Activated CD8-positive, alpha-beta memory T cell treated with anti-CD3 and anti-CD28 coated beads, Interleukin-2, amount 50 U/mL, for 1 hour (primary cell): ENCODE measurements around the gene AMFR.
"Not testable (repeated sequence)": the region's sequence is repeated elsewhere in the genome, so short reads cannot be mapped to it uniquely, and the experiment has no call there.

Experiments used
- DNase-seq: peaks from one replicate; pipeline ENCODE4 v3.0.0-alpha.2; 2020; ENCODE audit errors: extremely low read depth

The AMFR gene

DNA sequence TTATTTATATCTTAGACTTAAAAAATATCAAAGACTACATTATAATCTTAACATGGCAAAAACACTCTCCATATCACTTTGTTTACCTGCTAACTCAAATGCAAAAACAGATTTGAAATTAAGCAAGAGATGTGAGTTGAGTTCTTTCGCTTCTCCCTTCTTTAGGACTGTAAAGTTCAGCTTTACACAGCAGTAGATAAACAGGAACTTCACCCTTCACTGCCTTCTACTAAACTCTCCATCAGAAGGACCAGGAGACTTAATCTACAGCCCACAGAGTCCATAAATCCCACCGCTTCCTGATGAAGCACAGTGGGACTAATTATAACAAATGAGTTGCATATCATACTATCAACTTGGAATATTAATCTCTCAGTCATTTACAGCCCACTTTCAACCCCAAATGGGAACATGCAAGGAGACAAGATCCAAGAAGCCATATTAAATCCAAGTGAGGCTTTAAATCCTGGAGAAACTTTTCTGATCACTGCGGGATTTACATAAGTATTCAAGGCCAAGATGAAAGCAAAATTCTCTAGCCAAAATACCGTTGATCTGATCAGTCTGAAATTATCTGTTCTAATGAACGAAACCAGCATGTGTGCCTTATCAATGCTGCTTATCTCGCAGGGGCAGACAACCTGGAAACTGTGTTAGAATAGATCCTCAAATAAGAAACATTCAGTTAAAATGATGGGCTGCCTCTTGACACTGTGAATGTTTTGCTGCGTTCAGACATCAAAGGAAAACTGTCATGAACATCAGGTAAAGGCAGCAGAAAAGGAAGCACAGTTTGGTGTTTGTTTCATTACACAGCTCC lies 1.6 kb downstream of the AMFR start:
- no peak for DNase-seq

DNA sequence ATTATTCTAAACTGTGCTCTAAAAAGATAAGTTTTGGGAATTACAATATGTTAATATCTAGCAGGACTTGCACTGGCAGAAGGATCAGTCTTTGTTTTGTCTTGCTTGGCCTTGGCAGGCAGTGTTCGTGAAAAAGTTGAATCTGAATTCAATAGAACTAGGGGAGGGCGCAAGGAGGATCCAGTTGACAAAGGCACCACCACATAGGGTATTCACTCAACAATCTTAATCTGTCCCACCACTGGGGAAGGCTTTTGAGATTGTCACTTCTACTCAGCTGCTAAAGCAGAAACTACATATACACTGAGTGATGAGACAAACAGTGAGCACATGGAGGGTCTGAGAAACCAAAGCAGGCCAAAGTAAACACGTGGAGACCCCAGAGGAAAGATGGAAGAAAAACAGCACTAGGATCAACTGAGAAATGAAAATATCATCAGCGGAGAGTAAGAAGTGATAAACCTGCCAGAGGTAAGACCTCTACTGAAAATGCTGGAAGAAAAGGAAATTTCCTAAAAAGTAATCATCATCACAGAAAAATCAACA lies 2.4 kb downstream of the AMFR start:
- DNase-seq: no peak

DNA sequence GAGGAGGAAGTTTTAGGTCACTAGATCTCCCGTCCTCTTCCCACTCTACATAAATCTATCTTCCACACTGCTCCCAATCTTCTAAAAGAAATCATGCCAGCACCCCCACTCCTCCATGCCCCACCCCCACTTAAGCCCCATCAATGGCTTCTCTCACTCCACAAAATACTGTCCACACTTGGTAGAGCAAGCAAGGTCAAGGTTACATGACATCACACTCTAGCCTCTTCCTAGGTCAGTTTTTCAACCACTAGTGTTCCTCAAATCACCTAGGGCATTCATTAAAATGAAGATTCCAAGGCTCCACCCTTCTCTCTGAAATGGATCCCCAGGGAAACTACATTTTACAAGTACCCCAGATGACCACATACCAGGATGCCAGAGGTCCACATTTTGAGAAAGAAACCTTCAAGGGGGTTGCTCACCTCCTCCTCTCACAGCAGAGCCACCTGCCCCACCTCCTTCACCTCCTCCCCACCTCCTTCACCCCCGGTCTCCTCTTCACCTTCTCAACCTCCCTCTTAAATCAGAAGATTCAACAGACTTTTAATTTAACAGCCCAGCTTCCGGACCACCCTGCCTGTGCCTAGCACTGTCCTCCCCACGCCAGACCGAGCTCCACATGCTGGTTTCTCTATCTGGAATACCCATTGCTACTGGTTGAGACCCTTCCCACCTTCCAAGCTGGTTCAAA lies 3.2 kb downstream of the AMFR start:
- no peak for DNase-seq

DNA sequence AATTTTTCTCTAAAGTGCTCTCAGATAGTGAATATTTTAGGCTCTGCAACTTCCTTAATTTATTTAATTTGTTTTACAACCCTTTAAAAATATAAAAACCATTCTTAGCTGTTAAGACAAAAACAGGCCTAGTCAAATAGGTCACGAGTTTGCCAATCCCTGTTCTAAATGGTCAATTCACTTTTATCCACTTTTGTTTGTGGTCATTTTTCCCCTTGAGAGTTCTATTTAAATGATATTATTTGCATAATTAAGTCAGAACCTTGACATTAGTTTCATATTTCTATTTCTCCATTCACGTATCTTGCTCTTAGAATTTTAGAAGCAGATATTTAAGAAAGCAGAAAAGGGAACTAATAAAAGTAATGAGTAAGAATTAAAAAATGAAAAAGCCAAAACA lies 4.0 kb downstream of the AMFR start:
- no peak for DNase-seq

DNA sequence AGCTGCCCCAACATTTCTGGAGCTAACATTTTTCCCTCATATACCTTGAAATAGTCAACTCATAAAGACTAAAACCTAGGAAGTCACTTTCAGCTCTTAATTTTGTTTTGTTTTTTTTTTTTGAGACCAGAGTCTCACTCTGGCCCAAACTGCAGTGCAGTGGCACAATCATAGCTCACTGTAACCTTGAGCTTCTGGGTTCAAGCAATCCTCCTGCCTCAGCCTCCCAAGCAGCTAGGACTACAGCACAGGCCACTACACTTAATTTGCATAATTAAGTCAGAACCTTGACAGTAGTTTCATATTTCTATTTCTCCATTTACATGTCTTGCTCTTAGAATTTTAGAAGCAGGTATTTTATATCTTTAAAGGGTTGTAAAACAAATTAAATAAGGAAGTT lies 4.7 kb downstream of the AMFR start:
- no peak for DNase-seq

DNA sequence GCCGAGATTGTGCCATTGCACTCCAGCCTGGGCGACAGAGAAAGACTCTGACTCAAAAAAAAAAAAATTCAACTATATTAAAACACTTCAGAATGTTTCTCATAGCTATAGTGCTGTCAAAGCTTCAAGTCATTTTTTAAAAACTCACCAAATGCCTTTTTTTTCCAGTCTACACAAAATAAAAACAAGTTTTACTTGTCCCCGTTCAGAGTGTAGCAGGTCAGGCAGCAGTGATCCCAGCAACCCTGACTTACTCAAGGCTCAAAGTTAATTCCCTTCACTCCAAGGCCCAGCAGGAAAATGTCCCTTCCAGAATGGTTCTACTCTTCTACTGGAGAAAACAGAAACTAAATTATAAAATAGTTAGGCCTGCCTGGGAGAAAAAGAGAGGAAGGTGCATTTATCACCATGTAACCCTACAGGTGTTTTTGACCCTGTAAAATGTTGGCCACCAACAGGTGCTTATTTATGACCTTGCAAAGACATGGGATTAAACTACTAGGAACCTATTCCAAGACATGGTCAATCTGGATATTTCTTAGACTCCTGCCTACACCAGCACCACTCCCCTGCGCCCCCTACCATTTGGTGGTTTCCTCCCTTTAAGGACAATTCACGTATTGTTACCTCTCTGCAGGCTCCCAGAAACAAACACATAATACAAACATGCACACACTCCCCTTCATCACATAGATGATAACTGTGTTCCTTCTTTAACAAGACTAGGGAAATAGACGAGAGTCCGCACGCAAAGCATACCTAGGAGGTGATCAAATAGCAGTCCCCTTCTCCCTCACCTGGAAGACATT lies 5.4 kb downstream of the AMFR start:
- no peak for DNase-seq

DNA sequence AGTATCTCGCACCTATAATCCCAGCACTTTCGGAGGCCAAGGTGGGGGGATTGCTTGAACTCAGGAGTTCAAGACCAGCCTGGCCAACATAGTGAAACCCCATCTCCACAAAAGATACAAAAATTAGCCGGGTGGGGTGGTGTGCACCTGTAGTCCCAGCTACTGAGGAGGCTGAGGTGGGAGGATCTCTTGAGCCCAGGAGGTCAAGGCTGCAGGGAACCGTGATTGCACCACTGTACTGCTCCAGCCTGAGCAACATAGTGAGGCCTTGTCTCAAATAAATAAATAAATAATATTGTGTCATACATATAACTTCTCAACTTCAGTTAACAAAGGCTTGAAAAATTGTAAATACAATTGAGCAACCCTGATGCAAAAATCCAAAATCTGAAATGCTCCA lies 8.2 kb downstream of the AMFR start:
- DNase-seq: no peak

DNA sequence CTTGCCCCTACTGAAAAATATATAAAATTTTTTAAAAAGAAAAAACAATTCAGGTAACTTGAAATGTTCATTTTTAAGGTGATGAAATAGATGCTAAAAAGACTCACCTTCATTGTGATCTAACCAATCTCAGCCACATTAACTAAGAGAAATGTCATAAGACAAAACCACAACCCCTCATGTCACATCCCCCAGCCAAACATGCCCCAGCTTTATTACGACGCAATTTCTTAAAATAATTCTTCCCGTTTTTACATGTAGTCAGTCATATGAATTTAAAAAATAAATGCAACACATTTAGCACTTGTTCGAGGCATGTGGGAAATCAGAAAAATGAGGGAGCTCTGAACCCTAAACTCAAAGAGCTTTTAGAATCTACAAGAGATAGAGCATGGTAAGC lies 9.5 kb downstream of the AMFR start:
- no peak for DNase-seq

DNA sequence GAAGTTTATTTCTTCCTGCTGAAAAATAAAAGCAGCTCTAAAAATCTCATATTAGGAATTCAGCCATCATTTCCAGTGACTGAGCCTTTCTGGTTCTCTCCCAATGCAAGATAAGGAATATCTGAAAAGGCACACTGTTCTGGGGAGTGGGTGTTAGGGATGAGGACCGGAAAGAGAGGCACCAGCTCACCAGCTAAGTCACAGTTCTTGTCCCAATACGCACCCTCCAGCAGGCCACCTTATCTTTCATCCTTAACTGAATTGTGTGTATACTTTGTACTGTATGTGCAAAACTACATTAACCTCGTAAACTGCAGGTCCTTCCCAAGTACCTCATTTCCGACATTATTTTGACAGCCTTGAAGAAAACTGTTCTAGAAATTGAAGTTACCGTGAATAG lies 11.0 kb downstream of the AMFR start:
- no peak for DNase-seq

DNA sequence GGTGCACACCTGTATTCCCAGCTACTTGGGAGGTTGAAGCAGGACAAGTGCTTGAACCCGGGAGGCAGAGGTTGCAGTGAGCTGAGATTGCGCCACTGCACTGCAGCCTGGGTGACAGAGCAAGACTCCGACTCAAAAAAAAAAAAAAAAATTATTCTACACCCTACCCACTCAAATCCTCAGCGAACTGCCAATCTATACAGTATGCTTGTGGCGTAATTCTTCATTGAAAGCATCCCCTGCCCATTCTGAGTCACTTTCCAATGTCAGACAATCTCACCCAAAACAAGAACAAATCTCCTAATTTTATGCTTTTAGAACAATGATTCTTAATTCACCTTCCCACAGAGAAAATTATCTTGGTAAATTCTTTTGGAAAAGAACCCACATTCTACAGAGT lies 12.0 kb downstream of the AMFR start:
- DNase-seq: no peak

DNA sequence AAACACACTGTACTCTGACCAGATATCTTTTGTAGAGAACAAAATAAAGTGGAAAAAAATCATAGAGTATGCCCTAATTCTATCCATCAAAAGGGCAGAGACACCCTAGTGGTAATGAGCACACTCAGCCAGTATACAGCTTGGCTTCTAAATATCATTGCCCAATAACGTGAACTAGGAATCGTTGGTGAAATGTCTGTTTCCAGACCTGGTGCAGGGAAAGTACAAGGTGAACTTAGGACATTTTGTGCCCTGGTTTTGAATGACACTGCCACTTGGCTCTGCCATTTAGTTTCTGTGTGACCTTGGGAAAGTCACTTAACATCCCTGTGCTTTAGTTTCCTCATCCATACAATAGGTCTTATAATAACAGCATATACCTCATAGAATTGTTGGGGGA lies 13.7 kb downstream of the AMFR start:
- DNase-seq: no peak

DNA sequence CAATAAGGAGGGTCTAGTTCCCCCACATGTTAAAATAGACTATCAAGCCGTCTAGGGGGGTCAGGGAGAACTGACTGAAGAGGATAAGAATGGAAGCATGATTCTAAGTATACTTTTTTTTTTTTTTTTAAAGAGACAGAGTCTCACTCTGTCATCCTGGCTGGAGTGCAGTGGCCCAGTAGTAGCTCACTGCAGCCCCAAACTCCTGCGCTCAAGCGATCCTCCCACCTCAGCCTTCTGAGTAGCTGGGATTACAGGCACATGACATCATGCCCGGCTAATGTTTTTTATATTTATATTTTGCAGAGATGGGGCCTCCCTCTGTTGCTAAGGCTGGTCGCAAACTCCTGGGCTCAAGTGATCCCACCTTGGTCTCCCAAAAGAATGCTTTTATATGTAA lies 14.2 kb downstream of the AMFR start:
- no peak for DNase-seq

DNA sequence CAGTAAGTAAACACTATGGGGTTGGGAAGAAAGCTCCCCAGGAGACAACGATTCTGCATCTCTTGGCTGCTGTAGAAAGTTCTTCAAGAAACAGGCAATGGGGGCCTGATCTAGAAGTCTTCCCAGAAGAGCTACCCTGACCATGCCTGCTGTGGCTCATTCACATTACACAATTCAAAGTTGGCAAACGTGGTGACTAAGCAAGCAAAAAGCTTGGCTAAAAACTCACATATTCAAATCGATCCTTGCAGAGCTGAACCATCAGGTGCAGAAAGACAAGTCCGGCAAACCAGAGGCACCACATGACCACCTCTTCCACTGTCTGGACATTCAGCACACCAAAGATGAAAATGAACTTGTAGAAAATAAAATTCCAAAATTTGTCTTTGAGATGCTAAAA lies 16.1 kb downstream of the AMFR start:
- DNase-seq: no peak

DNA sequence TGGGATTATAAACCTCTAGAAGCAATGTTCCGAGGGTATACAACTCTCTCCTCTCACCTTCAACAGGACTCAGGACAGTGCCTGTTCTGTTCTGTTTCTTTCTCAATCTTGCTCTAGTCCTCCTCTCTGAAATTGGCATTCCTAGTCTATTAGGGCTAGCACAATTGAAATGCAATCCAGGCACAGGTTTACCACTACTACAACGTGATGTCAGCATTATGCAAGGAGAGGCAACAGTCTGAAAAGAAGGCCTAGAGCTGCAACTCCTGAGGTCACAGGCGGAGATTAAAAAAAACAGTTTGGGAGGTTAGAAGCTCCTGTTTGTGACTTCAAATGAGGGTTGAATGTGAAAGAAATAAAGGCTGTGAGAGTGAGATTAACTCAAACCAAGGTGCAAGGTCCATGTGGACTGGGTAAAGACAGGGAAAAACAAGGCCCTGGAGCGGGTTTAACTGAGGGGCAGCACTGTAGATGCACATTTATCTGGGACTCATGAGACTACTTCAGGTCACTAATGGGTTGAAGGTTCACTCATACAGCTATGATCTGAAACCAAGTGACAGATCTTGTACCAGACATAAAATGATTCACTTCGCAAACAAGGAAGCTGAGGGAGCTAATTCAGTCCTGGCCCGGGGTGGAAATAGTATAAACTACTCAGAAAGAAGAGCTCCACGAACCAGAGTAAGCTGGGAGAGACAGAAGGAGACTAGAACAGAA lies 16.8 kb downstream of the AMFR start:
- DNase-seq: no peak

DNA sequence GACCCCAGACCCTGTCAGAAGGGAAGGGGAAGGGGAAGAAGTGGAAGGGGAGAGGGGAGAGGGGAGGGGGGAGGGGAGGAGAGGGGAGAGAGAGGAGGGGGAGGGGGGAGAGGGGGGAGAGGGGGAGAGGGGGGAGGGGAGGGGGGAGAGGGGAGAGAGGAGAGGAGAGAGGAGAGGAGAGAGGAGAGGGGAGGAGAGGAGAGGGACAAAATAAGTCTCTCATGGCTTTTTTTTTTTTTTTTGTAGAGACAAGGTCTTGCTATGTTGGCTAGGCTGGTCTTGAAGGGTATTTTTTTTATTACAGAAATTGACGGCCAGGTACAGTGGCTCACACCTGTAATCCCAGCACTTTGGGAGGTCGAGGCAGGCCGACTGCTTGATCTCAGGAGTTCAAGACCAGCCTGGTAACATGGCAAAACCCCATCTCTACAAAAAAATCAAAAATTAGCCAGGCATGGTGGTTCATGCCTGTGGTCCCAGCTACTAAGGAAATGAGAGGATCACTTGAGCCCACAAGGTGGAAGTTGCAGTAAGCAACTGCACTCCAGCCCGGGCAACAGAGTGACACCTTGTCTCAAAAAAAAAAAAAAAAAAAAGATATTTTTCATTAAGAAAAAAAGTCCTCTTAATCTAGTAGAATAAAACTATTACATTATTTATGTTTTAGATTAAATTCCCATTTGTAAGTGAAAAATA lies 19.2 kb downstream of the AMFR start:
- no peak for DNase-seq

DNA sequence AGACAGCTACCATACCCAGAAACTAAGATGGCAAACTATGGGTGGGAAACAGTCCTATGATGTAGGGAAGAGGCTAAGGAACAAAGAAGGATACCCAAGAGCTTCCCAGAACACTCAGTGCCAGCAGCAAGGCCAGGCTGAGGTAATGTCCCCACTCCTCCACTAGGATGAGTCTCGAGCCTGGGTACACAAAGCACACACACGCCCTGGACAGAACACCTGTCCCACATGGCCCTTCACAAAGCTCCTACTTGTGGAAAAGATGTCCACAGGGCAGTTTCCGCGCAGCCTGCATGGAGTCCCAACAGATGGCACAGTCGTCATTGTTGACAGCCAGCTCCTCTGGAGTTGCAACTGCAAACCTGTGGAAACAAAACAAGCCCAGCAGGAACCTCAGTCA lies 23.9 kb downstream of the AMFR start:
- no peak for DNase-seq

DNA sequence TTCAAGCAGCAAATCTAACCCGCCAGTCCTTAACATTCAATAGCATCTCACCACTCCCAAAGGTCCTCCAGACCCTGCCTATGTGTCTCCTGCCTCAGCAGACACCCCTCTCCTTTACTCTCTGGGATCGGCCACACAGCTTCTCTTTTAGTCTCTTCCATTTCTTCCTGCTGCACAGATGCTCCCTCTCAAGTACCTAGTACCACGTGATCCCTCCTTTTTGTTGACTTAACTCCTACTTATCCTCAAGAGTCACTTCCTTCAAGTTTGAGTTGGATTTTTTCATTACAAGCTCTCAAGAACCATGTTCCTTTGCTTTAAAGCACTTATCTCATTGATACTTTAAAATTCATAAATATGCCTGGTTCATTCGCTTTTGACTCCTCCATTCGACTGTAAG lies 24.9 kb downstream of the AMFR start:
- no peak for DNase-seq

DNA sequence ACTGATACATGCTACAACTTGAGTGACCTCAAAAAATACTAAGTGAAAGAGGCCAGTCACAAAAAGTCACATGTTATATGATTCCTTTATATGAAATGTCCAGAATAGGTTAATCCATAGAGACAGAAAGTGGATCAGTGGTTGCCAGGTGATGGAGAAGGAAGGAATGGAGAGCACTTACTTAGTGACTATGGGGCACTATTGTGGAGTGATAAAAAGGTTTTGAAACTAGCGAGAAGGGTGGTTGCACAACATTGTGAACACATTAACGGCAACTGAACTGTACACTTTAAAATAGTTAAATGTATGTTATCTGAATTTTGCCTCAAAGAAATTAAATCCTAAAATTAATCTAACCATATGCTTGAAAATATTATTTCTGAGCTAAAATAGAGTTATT lies 25.9 kb downstream of the AMFR start:
- no peak for DNase-seq

DNA sequence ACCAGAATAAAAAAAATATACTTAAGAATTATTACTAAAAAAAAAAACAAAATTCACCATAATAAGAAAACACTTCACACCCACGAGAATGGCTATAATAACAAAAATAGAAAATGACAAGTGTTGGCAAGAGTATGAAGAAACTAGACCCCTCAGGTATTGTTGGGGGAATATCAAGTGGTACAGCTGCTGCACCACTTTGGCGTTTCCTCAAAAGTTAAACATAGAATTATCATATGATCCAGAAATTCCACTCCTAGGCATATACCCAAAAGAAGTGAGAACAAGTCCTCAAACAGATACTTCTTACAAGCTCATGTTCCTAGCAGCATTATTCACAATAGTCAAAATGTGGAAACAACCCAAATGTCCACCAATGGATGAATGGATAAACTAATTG lies 26.3 kb downstream of the AMFR start:
- no peak for DNase-seq

DNA sequence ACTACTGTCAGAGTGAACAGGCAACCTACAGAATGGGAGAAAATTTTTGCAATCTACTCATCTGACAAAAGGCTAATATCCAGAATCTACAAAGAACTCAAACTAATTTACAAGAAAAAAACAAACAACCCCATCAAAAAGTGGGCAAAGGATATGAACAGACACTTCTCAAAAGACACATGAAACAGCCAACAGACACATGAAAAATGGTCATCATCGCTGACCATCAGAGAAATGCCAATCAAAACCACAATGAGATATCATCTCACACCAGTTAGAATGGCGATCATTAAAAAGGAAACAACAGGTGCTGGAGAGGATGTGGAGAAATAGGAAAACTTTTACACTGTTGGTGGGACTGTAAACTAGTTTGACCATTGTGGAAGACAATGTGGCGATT lies 28.6 kb downstream of the AMFR start:
- DNase-seq: not testable (repeated sequence)

DNA sequence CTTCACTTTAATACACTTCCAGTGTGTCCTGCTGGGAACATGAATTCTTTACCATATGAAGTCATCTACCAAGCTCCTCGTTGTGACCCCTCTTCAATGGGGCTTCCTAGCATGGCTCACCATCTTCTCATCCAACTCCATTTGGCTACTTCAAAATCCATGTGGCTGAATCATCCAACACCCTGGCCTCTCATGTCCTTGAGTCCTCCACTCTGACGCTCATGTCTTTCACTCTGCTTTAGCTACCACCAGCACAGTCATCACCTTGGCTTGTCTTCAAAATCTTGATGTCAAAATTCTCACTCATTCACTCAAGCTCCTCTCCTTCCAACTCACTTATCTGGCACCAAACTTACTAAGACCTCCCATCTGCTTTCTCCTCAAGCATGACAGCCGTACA lies 35.8 kb downstream of the AMFR start:
- DNase-seq: no peak
